GM12878 (cell line): Measurements from ENCODE around the gene PCDHGA7. TPM values are rescaled to one million over a fixed set of nuclear protein-coding genes. Genes with fewer than 3 reads are reported as not detected.

Experiments
- ATAC-seq: fragments of 200-7000 bp; cut with Tn5 transposase; 3 replicates; pipeline ENCODE4 v1.9.1; 2020; ENCODE audit warnings: mild to moderate bottlenecking, moderate library complexity
- BruUV-seq: library from RNA; stranded (reverse); fragments of 400-500 nt; replicated peaks from 2 replicates; lab custom pipeline; 2021; lab: Mats Ljungman, UMichigan
- CTCF ChIA-PET: fragments of 300-600 bp; sonication (Branson Sonifier 250); formaldehyde crosslinking; extraction: SDS; loops from one replicate; lab custom pipeline; 2021; ENCODE audit warnings: inconsistent platforms; lab: Yijun Ruan, JAX
- POLR2A ChIA-PET: fragments of 350-600 bp; formaldehyde crosslinking; extraction: SDS; loops from one replicate; lab custom pipeline; 2021; ENCODE audit warnings: inconsistent platforms; lab: Charles Lee
- RAD21 ChIA-PET: fragments of 300-600 bp; sonication (Branson Sonifier 250); formaldehyde crosslinking; loops from one replicate; lab custom pipeline; 2023; ENCODE audit warnings: antibody characterized with exemption; ENCODE audit not compliant: unreplicated experiment; lab: Charles Lee
- SMC1A ChIA-PET: fragments of 300-600 bp; sonication (Branson Sonifier 250); formaldehyde crosslinking; loops from one replicate; lab custom pipeline; 2023; ENCODE audit not compliant: unreplicated experiment, uncharacterized antibody; lab: Charles Lee
- DNase-seq: peaks from one replicate; pipeline ENCODE4 v3.0.0-alpha.2; 2011; ENCODE audit warnings: low read depth, low spot score
- FAIRE-seq: peaks from 3 replicates; lab custom pipeline; 2011; peaks lifted over from hg19 to GRCh38; lab: Jason Lieb, UNC
- H2AFZ ChIP-seq: 2 replicates; pipeline ENCODE4 v1.6.0; 2011; ENCODE audit warnings: low read depth, low read length, control low read depth; ENCODE audit not compliant: control insufficient read depth
- H3K27ac ChIP-seq: 2 replicates; pipeline ENCODE4 v1.5.1; 2011; ENCODE audit warnings: control low read depth; ENCODE audit not compliant: control insufficient read depth, insufficient read depth
- H3K27me3 ChIP-seq, 2 experiments: replicated peaks in 1 of 2; 2 replicates each; pipeline versions ENCODE4 v1.6.0 to v1.6.1; 2011; ENCODE audit warnings: low read length in 1 of 2; ENCODE audit not compliant: control insufficient read depth in 2 of 2, insufficient read depth in 2 of 2
- H3K36me3 ChIP-seq, 2 experiments: 2 replicates each; pipeline ENCODE4 v1.5.1; 2011; ENCODE audit warnings: low read length in 1 of 2; ENCODE audit not compliant: control insufficient read depth in 2 of 2, insufficient read depth in 2 of 2
- H3K4me1 ChIP-seq: 2 replicates; pipeline ENCODE4 v1.6.1; 2011; ENCODE audit warnings: mild to moderate bottlenecking, low read length, moderate library complexity, mixed read lengths; ENCODE audit not compliant: control insufficient read depth, insufficient read depth
- H3K4me2 ChIP-seq: 2 replicates; pipeline ENCODE4 v1.6.0; 2011; ENCODE audit warnings: control low read depth; ENCODE audit not compliant: control insufficient read depth, insufficient read depth
- H3K4me3 ChIP-seq: fragments of 200-600 bp; sonication (generic); 2 replicates; pipeline ENCODE4 v1.5.1; 2016
- H3K79me2 ChIP-seq: 2 replicates; pipeline ENCODE4 v1.6.0; 2011; ENCODE audit warnings: low read length; ENCODE audit not compliant: control insufficient read depth, insufficient read depth
- H3K9ac ChIP-seq: 2 replicates; pipeline ENCODE4 v1.8.0; 2011; ENCODE audit warnings: low read length, control low read depth, mixed read lengths; ENCODE audit not compliant: control insufficient read depth, insufficient read depth
- H3K9me3 ChIP-seq: replicated peaks from 3 replicates; pipeline ENCODE4 v1.5.1; 2011; ENCODE audit warnings: mild to moderate bottlenecking, low read length; ENCODE audit not compliant: control insufficient read depth, insufficient read depth
- H4K20me1 ChIP-seq: 2 replicates; pipeline ENCODE4 v1.6.0; 2011; ENCODE audit not compliant: control insufficient read depth, insufficient read depth
- CREM ChIP-seq: IDR thresholded peaks from 2 replicates; pipeline ENCODE4 v1.6.1; 2014; ENCODE audit warnings: antibody characterized with exemption, low read depth
- CTCF ChIP-seq, 3 experiments: IDR thresholded peaks in 2 of 3; conservative IDR thresholded peaks in 1 of 3; 2 replicates each; pipeline ENCODE4 v1.5.1; 2011; ENCODE audit warnings: low read depth in 3 of 3, low read length in 3 of 3, mild to moderate bottlenecking in 3 of 3, control low read depth in 2 of 3, moderate library complexity in 2 of 3, inconsistent platforms in 1 of 3, mixed read lengths in 1 of 3; ENCODE audit not compliant: control insufficient read depth in 2 of 3, insufficient read depth in 1 of 3; ENCODE audit errors: extremely low read depth in 1 of 3
- IRF5 ChIP-seq: fragments of 450-650 bp; IDR thresholded peaks from 2 replicates; pipeline ENCODE4 v1.6.1; 2017; ENCODE audit warnings: borderline replicate concordance
- MAX ChIP-seq: IDR thresholded peaks from 2 replicates; pipeline ENCODE4 v1.6.1; 2012; ENCODE audit warnings: low read depth, low read length, improper control_type of control experiment
- MTA2 ChIP-seq: fragments of 450-650 bp; IDR thresholded peaks from 2 replicates; pipeline ENCODE4 v1.6.1; 2016; ENCODE audit warnings: low read depth, mild to moderate bottlenecking, moderate library complexity
- NFXL1 ChIP-seq: fragments of 450-650 bp; IDR thresholded peaks from 2 replicates; pipeline ENCODE4 v1.6.1; 2017; ENCODE audit warnings: antibody characterized with exemption, mild to moderate bottlenecking, borderline replicate concordance
- RAD21 ChIP-seq: IDR thresholded peaks from 2 replicates; pipeline ENCODE4 v1.6.1; 2011; ENCODE audit warnings: mild to moderate bottlenecking, low read depth, low read length, moderate library complexity; ENCODE audit not compliant: insufficient read depth
- TBL1XR1 ChIP-seq: IDR thresholded peaks from 2 replicates; pipeline ENCODE4 v1.6.1; 2012; ENCODE audit warnings: low read depth, low read length, improper control_type of control experiment
- TCF7 ChIP-seq: IDR thresholded peaks from 2 replicates; pipeline ENCODE4 v1.6.1; 2014; ENCODE audit warnings: antibody characterized with exemption, borderline replicate concordance
- WGBS: methylation state at CpG from one replicate; pipeline ENCODE4 v1.1.6; 2016; ENCODE audit warnings: low lambda C conversion rate; ENCODE audit not compliant: insufficient replicate concordance, insufficient coverage; ENCODE audit errors: missing lambda C conversion rate; 5-methylcytosine and 5-hydroxymethylcytosine counted together
- in situ Hi-C: fragments of 300-500 bp; cut with MboI; formaldehyde crosslinking; loops from 9 replicates; pipeline ENCODE4 v1.14.3; 2018; ENCODE audit warnings: mixed read lengths
- intact Hi-C: fragments of 100-400 bp; cut with micrococcal nuclease; formaldehyde crosslinking; loops from one replicate; pipeline ENCODE4 v1.14.2; 2022; ENCODE audit not compliant: unreplicated experiment
- polyA plus RNA-seq, 11 experiments: library from polyadenylated mRNA; depleted of rRNA in 4 of 11; unstranded in 6 of 11; stranded (reverse) in 5 of 11; fragments of >200 nt; fragmentation: Nextera tagmentation in 4 of 11; fragmentation: Illumina TruSeq in 1 of 11; extraction: Ambion mirVana in 4 of 11; extraction: Trizol in 1 of 11; gene quantifications; 1 replicate in 1 of 11; 2 replicates in 10 of 11; pipeline versions ENCODE4 v1.2.1 to v1.2.3, GENCODE V29; 2011 to 2016; ENCODE audit warnings: inconsistent platforms in 2 of 11, missing spikeins in 2 of 11, low read depth in 1 of 11
- total RNA-seq, 4 experiments: library from RNA; depleted of rRNA in 3 of 4; stranded (reverse); fragments of >200 nt in 3 of 4; fragmentation: Illumina TruSeq in 1 of 4; extraction: Trizol in 1 of 4; gene quantifications; 2 replicates each; pipeline versions ENCODE4 v1.2.1 to v1.2.3, GENCODE V29; 2013 to 2021
- TF ChIP-seq, protein P1 (sequence below): fragments of 450-650 bp; IDR thresholded peaks from 2 replicates; pipeline ENCODE4 v1.6.1; 2018; ENCODE audit warnings: mild to moderate bottlenecking, low read depth, moderate library complexity; ENCODE audit not compliant: partially characterized antibody

The PCDHGA7 gene
- total and polyA plus RNA-seq, 10 of the 15 experiments (the other 5 are each of a cell fraction or from before 2014, with no cell fraction given) = 0.01 to 0.18 (median 0.08) TPM; not detected in 3

- DNase-seq (no peak), FAIRE-seq (no peak), ATAC-seq (peak; percentile 45; the same call in 2 of the 3 replicates)
- Histone ChIP-seq H3K9ac (no peak within 1 kb of the TSS), H3K4me3 (no peak within 1 kb of the TSS), H3K27ac (no peak within 1 kb of the TSS), H3K4me1 (no peaks in the 10 kb centered on the region), H3K9me3 (peaks cover 18% of the 10 kb centered on the region), H3K36me3 (no peaks in the 10 kb centered on the region), H3K27me3 (no peaks in the 10 kb centered on the region), H4K20me1 (no peaks in the 10 kb centered on the region), H3K79me2 (no peaks in the 10 kb centered on the region), H2AFZ (no peak within 1 kb of the TSS), H3K4me2 (no peak within 1 kb of the TSS)
- ChIA-PET RAD21 (no interaction called here), CTCF (interaction anchor here (0.9 to 1.7 kb wide), 3 partner anchors 10 to 161 kb away, joined by 3 to 8 read pairs (median 3); partner anchors contain the start of gene PCDHGA10), POLR2A (no interaction called here), SMC1A (interaction anchor here (1.4 kb wide), 1 partner anchor 10 kb away, joined by 4 read pairs; the partner anchor contains the start of gene PCDHGA10)
- 54% methylated on average over 27 of the region's 27 CpGs for WGBS
- TF ChIP-seq TBL1XR1 (no peak), CTCF (IDR thresholded peaks at IDR 0.05 in 2 of 3, conservative IDR thresholded peaks at IDR 0.05 in 1 of 3; ENCODE audit: control insufficient read depth in 2 of 3, extremely low read depth in 1 of 3, insufficient read depth in 1 of 3, low read depth in 3 of 3, low read length in 3 of 3) (peak in 2 of 3 experiments; percentile 28 to 35; a peak in 2 of 6 replicates), RAD21 (0 out of 2 replicates have a peak, but pooled peaks have one; percentile 13), MTA2 (no peak), MAX (no peak), TCF7 (no peak), NFXL1 (no peak), CREM (no peak), IRF5 (no peak)
- TF ChIP-seq, protein P1, sequence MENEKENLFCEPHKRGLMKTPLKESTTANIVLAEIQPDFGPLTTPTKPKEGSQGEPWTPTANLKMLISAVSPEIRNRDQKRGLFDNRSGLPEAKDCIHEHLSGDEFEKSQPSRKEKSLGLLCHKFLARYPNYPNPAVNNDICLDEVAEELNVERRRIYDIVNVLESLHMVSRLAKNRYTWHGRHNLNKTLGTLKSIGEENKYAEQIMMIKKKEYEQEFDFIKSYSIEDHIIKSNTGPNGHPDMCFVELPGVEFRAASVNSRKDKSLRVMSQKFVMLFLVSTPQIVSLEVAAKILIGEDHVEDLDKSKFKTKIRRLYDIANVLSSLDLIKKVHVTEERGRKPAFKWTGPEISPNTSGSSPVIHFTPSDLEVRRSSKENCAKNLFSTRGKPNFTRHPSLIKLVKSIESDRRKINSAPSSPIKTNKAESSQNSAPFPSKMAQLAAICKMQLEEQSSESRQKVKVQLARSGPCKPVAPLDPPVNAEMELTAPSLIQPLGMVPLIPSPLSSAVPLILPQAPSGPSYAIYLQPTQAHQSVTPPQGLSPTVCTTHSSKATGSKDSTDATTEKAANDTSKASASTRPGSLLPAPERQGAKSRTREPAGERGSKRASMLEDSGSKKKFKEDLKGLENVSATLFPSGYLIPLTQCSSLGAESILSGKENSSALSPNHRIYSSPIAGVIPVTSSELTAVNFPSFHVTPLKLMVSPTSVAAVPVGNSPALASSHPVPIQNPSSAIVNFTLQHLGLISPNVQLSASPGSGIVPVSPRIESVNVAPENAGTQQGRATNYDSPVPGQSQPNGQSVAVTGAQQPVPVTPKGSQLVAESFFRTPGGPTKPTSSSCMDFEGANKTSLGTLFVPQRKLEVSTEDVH = no peak
- no TSS peak for BruUV-seq
- intact Hi-C loops = no loop called here
- in situ Hi-C loops = no loop called here
Measured at GRCh38 chr5:141402553-141403243, 20.2 kb downstream of the PCDHGA7 start, which contains the start of gene PCDHGA9. PCDHGA9 (plus strand) TSS chr5:141402778; CDS start chr5:141402953, 175 bp downstream.
